Right lobe of liver (tissue), 6 donors: ENCODE results near the gene AKT3. TPM values are rescaled to one million over a fixed set of nuclear protein-coding genes. Genes with fewer than 3 reads are reported as not detected.

Experiments
- ATAC-seq, 4 donors: fragments of 200-7000 bp; cut with Tn5 transposase; one replicate each; pipeline ENCODE4 v1.9.1; 2020; ENCODE audit warnings: mild to moderate bottlenecking in 4 of 4, moderate library complexity in 4 of 4
- DNase-seq, 3 donors: peaks; one replicate each; pipeline ENCODE4 v3.0.0-alpha.2; 2020
- H3K27ac ChIP-seq, 3 donors: fragments of 200-600 bp; one replicate each; pipeline ENCODE4 v1.8.0; 2022
- H3K27me3 ChIP-seq, 2 donors: fragments of 200-600 bp; one replicate each; pipeline ENCODE4 v1.8.0; 2022
- H3K36me3 ChIP-seq, 4 donors: fragments of 200-600 bp; sonication (generic) in 1 of 4; one replicate each; pipeline versions ENCODE4 v1.5.1 to v1.8.0; 2017 to 2022; ENCODE audit warnings: control low read depth in 1 of 4
- H3K4me1 ChIP-seq, 4 donors: fragments of 200-600 bp; sonication (generic) in 1 of 4; one replicate each; pipeline versions ENCODE4 v1.5.1 to v1.8.0; 2017 to 2022; ENCODE audit warnings: control low read depth in 1 of 4
- H3K4me3 ChIP-seq, 3 donors: fragments of 200-600 bp; one replicate each; pipeline ENCODE4 v1.8.0; 2022
- H3K9me3 ChIP-seq, 4 donors: fragments of 200-600 bp; sonication (generic) in 1 of 4; one replicate each; pipeline versions ENCODE4 v1.5.1 to v1.8.0; 2017 to 2022; ENCODE audit warnings: control low read depth in 1 of 4
- POLR2A ChIP-seq: fragments of 450-650 bp; IDR thresholded peaks from one replicate; pipeline ENCODE4 v1.6.1; 2017; ENCODE audit warnings: antibody characterized with exemption, mild to moderate bottlenecking
- WGBS: methylation state at CpG from one replicate; pipeline ENCODE4 v1.1.6; 2018; ENCODE audit warnings: low coverage, low lambda C conversion rate; ENCODE audit not compliant: insufficient coverage; ENCODE audit errors: missing lambda C conversion rate; 5-methylcytosine and 5-hydroxymethylcytosine counted together
- intact Hi-C, 2 donors: fragments of 100-400 bp; cut with DNase I; formaldehyde crosslinking; loops; one replicate each; pipeline versions ENCODE4 v1.11.2 to v1.14.1; 2022
- total RNA-seq, 6 experiments: library from RNA; depleted of rRNA in 2 of 6; stranded (reverse); fragments of >200 nt in 2 of 6; fragmentation: NEBNext Ultra II Directional in 3 of 6; extraction: Animal tissue kit (Norgen Biotek cat#: 25700) in 3 of 6; gene quantifications; one replicate each; pipeline versions ENCODE4 v1.1.0 to v1.2.4, GENCODE V29; 2016 to 2023
- TF ChIP-seq, protein P1 (sequence below), 4 donors: fragments of 200-600 bp in 3 of 4; fragments of 450-650 bp in 1 of 4; IDR thresholded peaks; one replicate each; pipeline versions ENCODE4 v1.5.1 to v1.8.0; 2016 to 2022; ENCODE audit warnings: antibody characterized with exemption in 4 of 4, mild to moderate bottlenecking in 2 of 4
- donor health status: DM: no; HTN: yes; CAD: no.
- donor health status: DM: no; HTN: no; CAD: no.
- donor health status: DM: no; HTN: no; CAD: no.
- donor health status: DM: no; HTN: yes; CAD: no.
- donor health status: DM: no; HTN: yes; CAD: no.

The AKT3 gene
- total RNA-seq, 6 experiments from 2014 or later, result 4.9 to 9.6 (median 6.8) TPM

DNA sequence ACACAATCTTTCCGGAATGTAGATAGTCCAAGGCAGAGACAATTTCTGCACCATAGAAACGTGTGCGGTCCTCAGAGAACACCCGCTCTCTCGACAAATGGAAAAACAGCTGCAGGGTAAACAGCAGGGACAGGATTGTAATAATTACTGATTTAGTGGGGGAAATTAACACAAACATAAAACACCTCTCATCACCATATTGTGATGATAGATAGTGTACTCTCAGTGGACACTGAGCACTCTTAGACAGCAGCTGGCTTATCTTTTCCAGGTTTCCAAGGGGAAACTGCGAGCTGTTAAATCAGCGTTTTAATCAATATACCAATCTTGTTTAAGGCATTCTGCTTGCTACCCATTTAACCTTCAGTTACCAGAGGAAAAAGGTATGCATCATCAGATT lies 277.1 kb downstream of the AKT3 start:
- no peaks in the 10 kb centered on the region for H3K36me3 ChIP-seq
- DNase-seq (no peak), ATAC-seq (no peak)
- H3K27ac ChIP-seq, result no peak overlapping the region
- intact Hi-C loops, result no loop called here
- no peak overlapping the region for H3K4me3 ChIP-seq
- 90% methylated on average over 7 of the region's 7 CpGs for WGBS
- no peaks in the 10 kb centered on the region for H3K4me1 ChIP-seq
- H3K27me3 ChIP-seq, result no peaks in the 10 kb centered on the region
- H3K9me3 ChIP-seq, result no peaks in the 10 kb centered on the region
- TF ChIP-seq, protein P1, sequence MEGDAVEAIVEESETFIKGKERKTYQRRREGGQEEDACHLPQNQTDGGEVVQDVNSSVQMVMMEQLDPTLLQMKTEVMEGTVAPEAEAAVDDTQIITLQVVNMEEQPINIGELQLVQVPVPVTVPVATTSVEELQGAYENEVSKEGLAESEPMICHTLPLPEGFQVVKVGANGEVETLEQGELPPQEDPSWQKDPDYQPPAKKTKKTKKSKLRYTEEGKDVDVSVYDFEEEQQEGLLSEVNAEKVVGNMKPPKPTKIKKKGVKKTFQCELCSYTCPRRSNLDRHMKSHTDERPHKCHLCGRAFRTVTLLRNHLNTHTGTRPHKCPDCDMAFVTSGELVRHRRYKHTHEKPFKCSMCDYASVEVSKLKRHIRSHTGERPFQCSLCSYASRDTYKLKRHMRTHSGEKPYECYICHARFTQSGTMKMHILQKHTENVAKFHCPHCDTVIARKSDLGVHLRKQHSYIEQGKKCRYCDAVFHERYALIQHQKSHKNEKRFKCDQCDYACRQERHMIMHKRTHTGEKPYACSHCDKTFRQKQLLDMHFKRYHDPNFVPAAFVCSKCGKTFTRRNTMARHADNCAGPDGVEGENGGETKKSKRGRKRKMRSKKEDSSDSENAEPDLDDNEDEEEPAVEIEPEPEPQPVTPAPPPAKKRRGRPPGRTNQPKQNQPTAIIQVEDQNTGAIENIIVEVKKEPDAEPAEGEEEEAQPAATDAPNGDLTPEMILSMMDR (IDR thresholded peaks at IDR 0.05), result no peak
- TF ChIP-seq POLR2A, result no peak

DNA sequence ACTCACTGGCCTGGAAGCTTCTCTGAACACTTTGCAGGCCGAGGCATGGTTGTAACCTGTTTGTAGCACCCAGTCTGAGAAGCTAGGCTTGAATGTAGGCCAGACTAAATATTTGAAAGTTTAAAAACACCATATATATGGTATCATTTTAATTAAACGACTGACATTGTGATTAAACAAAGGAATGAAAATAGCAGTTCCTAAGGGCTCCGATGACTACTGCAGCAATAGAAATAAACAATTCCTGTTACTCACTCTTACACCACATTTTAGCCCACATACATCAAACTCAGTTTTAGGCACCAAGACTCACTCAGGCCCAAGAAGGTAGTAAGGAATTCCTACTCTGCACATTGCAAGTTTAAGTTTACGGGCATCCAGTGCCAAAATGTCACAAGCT lies 281.2 kb downstream of the AKT3 start:
- 83% methylated on average over 4 of the region's 4 CpGs for WGBS
- no peak for ATAC-seq
- no peak for TF ChIP-seq POLR2A
- TF ChIP-seq, protein P1 (IDR thresholded peaks at IDR 0.05), result no peak
- H3K27me3 ChIP-seq, result no peaks in the 10 kb centered on the region
- no peak overlapping the region for H3K27ac ChIP-seq
- no peak for DNase-seq
- no peaks in the 10 kb centered on the region for H3K4me1 ChIP-seq
- no peaks in the 10 kb centered on the region for H3K9me3 ChIP-seq
- intact Hi-C loops, result no loop called here
- no peak overlapping the region for H3K4me3 ChIP-seq
- H3K36me3 ChIP-seq, result no peaks in the 10 kb centered on the region

DNA sequence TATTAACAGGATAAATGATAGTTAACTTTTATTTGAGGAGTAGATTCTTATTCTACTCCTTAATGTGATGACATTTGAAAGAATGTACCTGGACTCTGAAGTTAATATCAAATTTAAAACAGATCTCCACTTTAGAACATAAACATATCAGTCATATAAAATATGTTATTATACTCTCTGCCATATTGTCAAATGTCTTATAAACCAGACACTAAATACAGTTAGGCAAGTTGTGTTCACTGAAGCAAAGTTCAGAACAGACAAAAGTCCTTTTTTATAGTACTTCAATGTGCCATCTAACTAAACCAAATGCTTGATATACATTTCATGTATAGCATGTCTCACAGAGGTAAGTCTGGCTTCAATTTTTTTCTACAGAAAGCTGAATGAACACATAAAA lies 285.2 kb downstream of the AKT3 start:
- TF ChIP-seq POLR2A, result no peak
- TF ChIP-seq, protein P1 (IDR thresholded peaks at IDR 0.05), result no peak
- DNase-seq (no peak), ATAC-seq (no peak)
- Histone ChIP-seq H3K4me3 (no peak overlapping the region), H3K27me3 (no peaks in the 10 kb centered on the region), H3K27ac (no peak overlapping the region), H3K4me1 (no peaks in the 10 kb centered on the region), H3K9me3 (no peaks in the 10 kb centered on the region), H3K36me3 (no peaks in the 10 kb centered on the region)
- intact Hi-C loops, result no loop called here

DNA sequence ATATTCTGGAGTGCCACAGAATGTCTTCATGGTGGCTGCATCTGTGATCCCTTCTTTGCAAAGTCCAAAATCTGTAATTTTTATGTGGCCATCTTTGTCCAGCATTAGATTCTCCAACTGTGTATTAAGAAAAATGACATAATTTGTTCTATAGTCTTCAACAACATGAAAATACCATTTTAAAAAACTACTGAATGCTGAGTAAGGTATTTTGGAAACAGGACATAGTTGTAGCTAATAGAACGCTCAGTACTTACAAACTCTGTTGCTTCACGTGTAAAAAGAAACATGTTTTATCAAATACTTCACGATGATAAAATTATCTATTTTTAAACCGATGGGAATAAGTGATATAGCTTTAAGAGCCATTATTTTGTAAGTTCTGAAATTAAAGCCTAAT lies 286.3 kb downstream of the AKT3 start:
- TF ChIP-seq, protein P1 (IDR thresholded peaks at IDR 0.05), result no peak
- no peak for TF ChIP-seq POLR2A
- Histone ChIP-seq H3K4me3 (no peak overlapping the region), H3K27ac (no peak overlapping the region), H3K9me3 (no peaks in the 10 kb centered on the region), H3K36me3 (no peaks in the 10 kb centered on the region), H3K27me3 (no peaks in the 10 kb centered on the region), H3K4me1 (no peaks in the 10 kb centered on the region)
- ATAC-seq (no peak), DNase-seq (no peak)
- whole genome bisulfite sequencing, result 83% methylated on average over 4 of the region's 4 CpGs
- intact Hi-C loops, result no loop called here

DNA sequence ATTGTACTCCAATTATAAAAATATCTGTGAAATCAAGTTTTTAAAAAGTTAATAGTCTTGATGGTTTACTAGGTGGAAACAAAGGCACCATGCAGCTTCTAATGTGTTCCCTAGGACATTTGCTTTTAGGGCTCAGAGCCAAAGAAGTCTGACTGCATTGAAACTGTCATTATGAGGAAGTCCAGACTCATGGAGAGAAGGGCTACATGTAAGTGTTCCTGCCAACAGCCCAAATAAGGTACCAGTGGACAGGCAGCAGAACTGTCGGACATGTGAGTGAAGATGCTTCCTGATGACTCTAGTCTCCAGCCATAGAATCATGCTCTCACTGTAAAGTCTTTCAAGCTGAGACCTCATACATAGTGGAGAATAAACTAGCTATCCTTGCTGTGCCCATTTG lies 287.6 kb downstream of the AKT3 start:
- no CpG with 5 or more reads among the region's 1 CpG for WGBS
- Histone ChIP-seq H3K4me3 (no peak overlapping the region), H3K27ac (no peak overlapping the region), H3K27me3 (no peaks in the 10 kb centered on the region), H3K4me1 (no peaks in the 10 kb centered on the region), H3K36me3 (no peaks in the 10 kb centered on the region), H3K9me3 (no peaks in the 10 kb centered on the region)
- TF ChIP-seq POLR2A, result no peak
- TF ChIP-seq, protein P1 (IDR thresholded peaks at IDR 0.05), result no peak
- DNase-seq (no peak), ATAC-seq (peak in 2 of 4 donors; percentile 37 to 45)
- intact Hi-C loops, result no loop called here
